GM12878 (cell line): ENCODE results near the gene S100A6. TPM values are rescaled to one million over a fixed set of nuclear protein-coding genes. Genes with fewer than 3 reads are reported as not detected.

Experiments
- ATAC-seq: fragments of 200-7000 bp; cut with Tn5 transposase; 3 replicates; pipeline ENCODE4 v1.9.1; 2020; ENCODE audit warnings: mild to moderate bottlenecking, moderate library complexity
- BruUV-seq: library from RNA; stranded (reverse); fragments of 400-500 nt; replicated peaks from 2 replicates; lab custom pipeline; 2021; lab: Mats Ljungman, UMichigan
- CTCF ChIA-PET: fragments of 300-600 bp; sonication (Branson Sonifier 250); formaldehyde crosslinking; extraction: SDS; loops from one replicate; lab custom pipeline; 2021; ENCODE audit warnings: inconsistent platforms; lab: Yijun Ruan, JAX
- POLR2A ChIA-PET: fragments of 350-600 bp; formaldehyde crosslinking; extraction: SDS; loops from one replicate; lab custom pipeline; 2021; ENCODE audit warnings: inconsistent platforms; lab: Charles Lee
- RAD21 ChIA-PET: fragments of 300-600 bp; sonication (Branson Sonifier 250); formaldehyde crosslinking; loops from one replicate; lab custom pipeline; 2023; ENCODE audit warnings: antibody characterized with exemption; ENCODE audit not compliant: unreplicated experiment; lab: Charles Lee
- SMC1A ChIA-PET: fragments of 300-600 bp; sonication (Branson Sonifier 250); formaldehyde crosslinking; loops from one replicate; lab custom pipeline; 2023; ENCODE audit not compliant: unreplicated experiment, uncharacterized antibody; lab: Charles Lee
- DNase-seq: peaks from one replicate; pipeline ENCODE4 v3.0.0-alpha.2; 2011; ENCODE audit warnings: low read depth, low spot score
- FAIRE-seq: peaks from 3 replicates; lab custom pipeline; 2011; peaks lifted over from hg19 to GRCh38; lab: Jason Lieb, UNC
- H2AFZ ChIP-seq: 2 replicates; pipeline ENCODE4 v1.6.0; 2011; ENCODE audit warnings: low read depth, low read length, control low read depth; ENCODE audit not compliant: control insufficient read depth
- H3K27ac ChIP-seq: 2 replicates; pipeline ENCODE4 v1.5.1; 2011; ENCODE audit warnings: control low read depth; ENCODE audit not compliant: control insufficient read depth, insufficient read depth
- H3K27me3 ChIP-seq, 2 experiments: replicated peaks in 1 of 2; 2 replicates each; pipeline versions ENCODE4 v1.6.0 to v1.6.1; 2011; ENCODE audit warnings: low read length in 1 of 2; ENCODE audit not compliant: control insufficient read depth in 2 of 2, insufficient read depth in 2 of 2
- H3K36me3 ChIP-seq, 2 experiments: 2 replicates each; pipeline ENCODE4 v1.5.1; 2011; ENCODE audit warnings: low read length in 1 of 2; ENCODE audit not compliant: control insufficient read depth in 2 of 2, insufficient read depth in 2 of 2
- H3K4me1 ChIP-seq: 2 replicates; pipeline ENCODE4 v1.6.1; 2011; ENCODE audit warnings: mild to moderate bottlenecking, low read length, moderate library complexity, mixed read lengths; ENCODE audit not compliant: control insufficient read depth, insufficient read depth
- H3K4me2 ChIP-seq: 2 replicates; pipeline ENCODE4 v1.6.0; 2011; ENCODE audit warnings: control low read depth; ENCODE audit not compliant: control insufficient read depth, insufficient read depth
- H3K4me3 ChIP-seq: fragments of 200-600 bp; sonication (generic); 2 replicates; pipeline ENCODE4 v1.5.1; 2016
- H3K79me2 ChIP-seq: 2 replicates; pipeline ENCODE4 v1.6.0; 2011; ENCODE audit warnings: low read length; ENCODE audit not compliant: control insufficient read depth, insufficient read depth
- H3K9ac ChIP-seq: 2 replicates; pipeline ENCODE4 v1.8.0; 2011; ENCODE audit warnings: low read length, control low read depth, mixed read lengths; ENCODE audit not compliant: control insufficient read depth, insufficient read depth
- H3K9me3 ChIP-seq: replicated peaks from 3 replicates; pipeline ENCODE4 v1.5.1; 2011; ENCODE audit warnings: mild to moderate bottlenecking, low read length; ENCODE audit not compliant: control insufficient read depth, insufficient read depth
- H4K20me1 ChIP-seq: 2 replicates; pipeline ENCODE4 v1.6.0; 2011; ENCODE audit not compliant: control insufficient read depth, insufficient read depth
- BACH1 ChIP-seq: fragments of 450-650 bp; IDR thresholded peaks from 2 replicates; pipeline ENCODE4 v1.6.1; 2017; ENCODE audit warnings: mild to moderate bottlenecking, borderline replicate concordance
- BHLHE40 ChIP-seq, 2 experiments: fragments of 450-650 bp in 1 of 2; IDR thresholded peaks; 2 replicates each; pipeline ENCODE4 v1.6.1; 2011 to 2017; ENCODE audit warnings: low read depth in 2 of 2, borderline replicate concordance in 1 of 2, improper control_type of control experiment in 1 of 2, low read length in 1 of 2, mild to moderate bottlenecking in 1 of 2
- BRCA1 ChIP-seq: IDR thresholded peaks from 2 replicates; pipeline ENCODE4 v1.6.1; 2011; ENCODE audit warnings: low read depth, low read length, improper control_type of control experiment
- CEBPB ChIP-seq, 2 experiments: fragments of 150-350 bp in 1 of 2; IDR thresholded peaks; 2 replicates each; pipeline ENCODE4 v1.6.1; 2012 to 2014; ENCODE audit warnings: low read depth in 2 of 2, low read length in 2 of 2, borderline replicate concordance in 1 of 2, inconsistent platforms in 1 of 2
- CHD2 ChIP-seq: IDR thresholded peaks from 2 replicates; pipeline ENCODE4 v1.6.1; 2011; ENCODE audit warnings: low read depth, low read length, improper control_type of control experiment, borderline replicate concordance
- ETV6 ChIP-seq, 2 experiments: fragments of 450-650 bp in 1 of 2; IDR thresholded peaks in 1 of 2; conservative IDR thresholded peaks in 1 of 2; 2 replicates each; pipeline ENCODE4 v1.6.1; 2014; ENCODE audit warnings: antibody characterized with exemption in 1 of 2, borderline replicate concordance in 1 of 2, low read depth in 1 of 2, mild to moderate bottlenecking in 1 of 2, moderate library complexity in 1 of 2
- FOXK2 ChIP-seq: fragments of 450-650 bp; IDR thresholded peaks from 2 replicates; pipeline ENCODE4 v1.6.1; 2017; ENCODE audit warnings: mild to moderate bottlenecking, moderate library complexity
- HDGF ChIP-seq: fragments of 450-650 bp; IDR thresholded peaks from 2 replicates; pipeline ENCODE4 v1.6.1; 2016; ENCODE audit warnings: antibody characterized with exemption
- IKZF1 ChIP-seq: fragments of 450-650 bp; conservative IDR thresholded peaks from 2 replicates; pipeline ENCODE4 v1.6.1; 2017; ENCODE audit warnings: antibody characterized with exemption, mild to moderate bottlenecking
- KAT2A ChIP-seq: conservative IDR thresholded peaks from 2 replicates; pipeline ENCODE4 v1.6.1; 2011; ENCODE audit warnings: low read depth, low read length; ENCODE audit not compliant: control insufficient read depth
- KDM1A ChIP-seq: fragments of 200-600 bp; sonication (generic); IDR thresholded peaks from 2 replicates; pipeline ENCODE4 v1.6.1; 2016; ENCODE audit warnings: borderline replicate concordance
- MLLT1 ChIP-seq: fragments of 450-650 bp; IDR thresholded peaks from 2 replicates; pipeline ENCODE4 v1.6.1; 2016; ENCODE audit warnings: mild to moderate bottlenecking
- MYC ChIP-seq: IDR thresholded peaks from 2 replicates; pipeline ENCODE4 v1.6.1; 2011; ENCODE audit warnings: mild to moderate bottlenecking, low read length, moderate library complexity, inconsistent platforms; ENCODE audit not compliant: insufficient read depth, insufficient replicate concordance, insufficient read length, severe bottlenecking
- POLR2A ChIP-seq: IDR thresholded peaks from 2 replicates; pipeline ENCODE4 v1.6.1; 2011; ENCODE audit warnings: low read depth, mild to moderate bottlenecking, low read length
- POLR2AphosphoS2 ChIP-seq: IDR thresholded peaks from 2 replicates; pipeline ENCODE4 v1.6.1; 2011; ENCODE audit warnings: low read depth, mild to moderate bottlenecking, low read length, improper control_type of control experiment, moderate library complexity
- POU2F2 ChIP-seq: IDR thresholded peaks from 3 replicates; pipeline ENCODE4 v1.6.1; 2011; ENCODE audit warnings: low read depth, mild to moderate bottlenecking, low read length, borderline replicate concordance
- RUNX3 ChIP-seq: IDR thresholded peaks from 2 replicates; pipeline ENCODE4 v1.6.1; 2012; ENCODE audit warnings: low read length, inconsistent platforms
- STAT3 ChIP-seq: IDR thresholded peaks from 2 replicates; pipeline ENCODE4 v1.6.1; 2011; ENCODE audit warnings: low read depth, low read length, improper control_type of control experiment
- TCF3 ChIP-seq: IDR thresholded peaks from 2 replicates; pipeline ENCODE4 v1.6.1; 2012; ENCODE audit warnings: low read depth, mild to moderate bottlenecking, low read length, borderline replicate concordance; ENCODE audit not compliant: insufficient read depth
- ZNF384 ChIP-seq: IDR thresholded peaks from 2 replicates; pipeline ENCODE4 v1.6.1; 2012; ENCODE audit warnings: low read depth, mild to moderate bottlenecking, low read length, improper control_type of control experiment, borderline replicate concordance
- ZNF622 ChIP-seq: fragments of 450-650 bp; IDR thresholded peaks from 2 replicates; pipeline ENCODE4 v1.6.1; 2017; ENCODE audit warnings: mild to moderate bottlenecking, inconsistent platforms
- WGBS: methylation state at CpG from one replicate; pipeline ENCODE4 v1.1.6; 2016; ENCODE audit warnings: low lambda C conversion rate; ENCODE audit not compliant: insufficient replicate concordance, insufficient coverage; ENCODE audit errors: missing lambda C conversion rate; 5-methylcytosine and 5-hydroxymethylcytosine counted together
- in situ Hi-C: fragments of 300-500 bp; cut with MboI; formaldehyde crosslinking; loops from 9 replicates; pipeline ENCODE4 v1.14.3; 2018; ENCODE audit warnings: mixed read lengths
- intact Hi-C: fragments of 100-400 bp; cut with micrococcal nuclease; formaldehyde crosslinking; loops from one replicate; pipeline ENCODE4 v1.14.2; 2022; ENCODE audit not compliant: unreplicated experiment
- polyA plus RNA-seq, 11 experiments: library from polyadenylated mRNA; depleted of rRNA in 4 of 11; unstranded in 6 of 11; stranded (reverse) in 5 of 11; fragments of >200 nt; fragmentation: Nextera tagmentation in 4 of 11; fragmentation: Illumina TruSeq in 1 of 11; extraction: Ambion mirVana in 4 of 11; extraction: Trizol in 1 of 11; gene quantifications; 1 replicate in 1 of 11; 2 replicates in 10 of 11; pipeline versions ENCODE4 v1.2.1 to v1.2.3, GENCODE V29; 2011 to 2016; ENCODE audit warnings: inconsistent platforms in 2 of 11, missing spikeins in 2 of 11, low read depth in 1 of 11
- total RNA-seq, 4 experiments: library from RNA; depleted of rRNA in 3 of 4; stranded (reverse); fragments of >200 nt in 3 of 4; fragmentation: Illumina TruSeq in 1 of 4; extraction: Trizol in 1 of 4; gene quantifications; 2 replicates each; pipeline versions ENCODE4 v1.2.1 to v1.2.3, GENCODE V29; 2013 to 2021

Gene S100A6
- total and polyA plus RNA-seq, 10 of the 15 experiments (the other 5 are each of a cell fraction or from before 2014, with no cell fraction given) = 7.2 to 121 (median 45.7) TPM

GRCh38 chr1:153566414-153567371, 30.9 kb upstream of the S100A6 start:
- Histone ChIP-seq H4K20me1 (no peaks in the 10 kb centered on the region), H3K9me3 (no peaks in the 10 kb centered on the region), H3K79me2 (no peaks in the 10 kb centered on the region), H3K4me3 (no peak overlapping the region), H3K4me1 (peaks cover 15% of the 10 kb centered on the region), H3K27me3 (no peaks in the 10 kb centered on the region), H3K36me3 (no peaks in the 10 kb centered on the region), H3K27ac (0 out of 2 replicates have a peak overlapping the region, but pooled peaks have one; percentile 11), H2AFZ (peak overlapping the region; percentile 88), H3K4me2 (no peak overlapping the region), H3K9ac (no peak overlapping the region; the same call in 1 of the 2 replicates)
- BruUV-seq = no TSS peak
- in situ Hi-C loops (no loop called here), intact Hi-C loops (loop anchor here (5.0 kb wide), 2 partner anchors 34 to 181 kb away; no protein-coding TSS in a partner anchor)
- SMC1A ChIA-PET = interaction anchor here (0.8 to 2.2 kb wide), 13 partner anchors 14 to 221 kb away, joined by 3 to 21 read pairs (median 3); partner anchors contain the start of genes CHTOP and S100A6
- RAD21 ChIA-PET = interaction anchor here (0.5 to 2.5 kb wide), 12 partner anchors 16 to 220 kb away, joined by 3 to 43 read pairs (median 5); partner anchors contain the start of genes CHTOP, S100A4, S100A5 and S100A6
- POLR2A ChIA-PET = interaction anchor here (0.6 to 4.1 kb wide), 10 partner anchors 12 to 223 kb away, joined by 3 to 34 read pairs (median 4); partner anchors contain the start of genes CHTOP, S100A4, S100A5 and S100A6
- ATAC-seq (peak; percentile 79), DNase-seq (peak; percentile 37), FAIRE-seq (no peak)
- CTCF ChIA-PET = interaction anchor here (0.6 to 8.3 kb wide), 18 partner anchors 9 to 450 kb away, joined by 3 to 113 read pairs (median 4); partner anchors contain the start of genes CHTOP, S100A13, S100A14 and S100A5
- WGBS = 62% methylated on average over 13 of the region's 16 CpGs
- TF ChIP-seq POLR2A = no peak; the same call in 1 of the 2 replicates
- TF ChIP-seq BACH1 = peak; percentile 18; the same call in 1 of the 2 replicates
- TF ChIP-seq CEBPB (IDR thresholded peaks at IDR 0.05; ENCODE audit: borderline replicate concordance in 1 of 2, low read depth in 2 of 2, low read length in 2 of 2) = no peak
- no peak for TF ChIP-seq BRCA1
- no peak for TF ChIP-seq STAT3
- no peak for TF ChIP-seq MYC
- no peak for TF ChIP-seq KDM1A
- TF ChIP-seq HDGF = 0 out of 2 replicates have a peak, but pooled peaks have one; percentile 28
- peak; percentile 33; the same call in 1 of the 2 replicates for TF ChIP-seq IKZF1
- TF ChIP-seq BHLHE40 (IDR thresholded peaks at IDR 0.05; ENCODE audit: borderline replicate concordance in 1 of 2, low read depth in 2 of 2, low read length in 1 of 2) = peak in 1 of 2 experiments; percentile 36; a peak in 1 of 4 replicates
- 0 out of 2 replicates have a peak, but pooled peaks have one; percentile 32 for TF ChIP-seq MLLT1
- no peak for TF ChIP-seq KAT2A
- no peak for TF ChIP-seq ZNF384
- TF ChIP-seq TCF3 = 0 out of 2 replicates have a peak, but pooled peaks have one; percentile 10
- no peak for TF ChIP-seq FOXK2
- no peak for TF ChIP-seq POU2F2
- no peak for TF ChIP-seq ZNF622
- TF ChIP-seq ETV6 (conservative IDR thresholded peaks at IDR 0.05 in 1 of 2, IDR thresholded peaks at IDR 0.05 in 1 of 2; ENCODE audit: borderline replicate concordance in 1 of 2, low read depth in 1 of 2) = no peak
- TF ChIP-seq RUNX3 = no peak
- 0 out of 2 replicates have a peak, but pooled peaks have one; percentile 56 for TF ChIP-seq CHD2
- TF ChIP-seq POLR2AphosphoS2 = no peak
